ENCODE results near the gene SPINK5. TPM values are rescaled to one million over a fixed set of nuclear protein-coding genes. Genes with fewer than 3 reads are reported as not detected.
"Not testable (repeated sequence)": the region's sequence is repeated elsewhere in the genome, so short reads cannot be mapped to it uniquely, and the experiment has no call there.

The SPINK5 gene
- total and polyA plus RNA-seq, 2 experiments from 2014 or later, result 3.0 to 4.4 TPM

DNA sequence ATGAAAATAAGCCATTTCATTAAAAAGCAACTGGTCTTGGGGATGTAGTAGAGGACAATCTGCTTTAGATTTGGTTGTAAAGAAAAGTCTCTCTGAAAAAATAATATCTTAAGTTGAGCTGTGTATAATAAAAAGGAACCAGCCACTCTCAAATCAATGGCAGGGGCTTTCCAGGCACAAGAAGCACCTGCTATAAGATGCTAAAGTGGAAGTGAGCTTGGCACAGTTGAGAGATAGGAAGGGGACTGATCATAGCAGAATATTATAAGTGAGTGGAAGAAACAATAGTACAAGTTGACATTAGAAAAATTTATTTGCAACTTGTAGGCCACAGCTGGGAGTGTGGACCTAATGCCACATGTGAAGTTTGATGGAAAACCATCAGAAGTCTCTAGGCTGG, 28.1 kb upstream of the SPINK5 start:
- no peak overlapping the region for H3K4me3 ChIP-seq
- no peaks in the 10 kb centered on the region for H3K27me3 ChIP-seq
- no peak overlapping the region for H2AFZ ChIP-seq
- TF ChIP-seq, protein P1, sequence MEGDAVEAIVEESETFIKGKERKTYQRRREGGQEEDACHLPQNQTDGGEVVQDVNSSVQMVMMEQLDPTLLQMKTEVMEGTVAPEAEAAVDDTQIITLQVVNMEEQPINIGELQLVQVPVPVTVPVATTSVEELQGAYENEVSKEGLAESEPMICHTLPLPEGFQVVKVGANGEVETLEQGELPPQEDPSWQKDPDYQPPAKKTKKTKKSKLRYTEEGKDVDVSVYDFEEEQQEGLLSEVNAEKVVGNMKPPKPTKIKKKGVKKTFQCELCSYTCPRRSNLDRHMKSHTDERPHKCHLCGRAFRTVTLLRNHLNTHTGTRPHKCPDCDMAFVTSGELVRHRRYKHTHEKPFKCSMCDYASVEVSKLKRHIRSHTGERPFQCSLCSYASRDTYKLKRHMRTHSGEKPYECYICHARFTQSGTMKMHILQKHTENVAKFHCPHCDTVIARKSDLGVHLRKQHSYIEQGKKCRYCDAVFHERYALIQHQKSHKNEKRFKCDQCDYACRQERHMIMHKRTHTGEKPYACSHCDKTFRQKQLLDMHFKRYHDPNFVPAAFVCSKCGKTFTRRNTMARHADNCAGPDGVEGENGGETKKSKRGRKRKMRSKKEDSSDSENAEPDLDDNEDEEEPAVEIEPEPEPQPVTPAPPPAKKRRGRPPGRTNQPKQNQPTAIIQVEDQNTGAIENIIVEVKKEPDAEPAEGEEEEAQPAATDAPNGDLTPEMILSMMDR (IDR thresholded peaks at IDR 0.05; ENCODE audit: poor library complexity), result no peak
- TF ChIP-seq EZH2phosphoT487 (IDR thresholded peaks at IDR 0.05; ENCODE audit: low read depth, severe bottlenecking, unreplicated experiment) (no peak), EZH2 (IDR thresholded peaks at IDR 0.05; ENCODE audit: borderline replicate concordance) (no peak)
- no peaks in the 10 kb centered on the region for H4K20me1 ChIP-seq (ENCODE audit: insufficient read depth, poor library complexity, severe bottlenecking)
- no peaks in the 10 kb centered on the region for H3K9me2 ChIP-seq (replicated peaks; ENCODE audit: insufficient read depth)
- no peaks in the 10 kb centered on the region for H3K79me2 ChIP-seq
- no peak overlapping the region for H3K4me2 ChIP-seq
- no peaks in the 10 kb centered on the region for H3K9me3 ChIP-seq (ENCODE audit: low read depth)
- no peak overlapping the region for H3K27ac ChIP-seq
- DNase-seq (ENCODE audit: low spot score), result no peak
- no peaks in the 10 kb centered on the region for H3K36me3 ChIP-seq (replicated peaks; ENCODE audit: insufficient read depth, low read depth)
- H3K4me1 ChIP-seq (ENCODE audit: insufficient read depth), result no peaks in the 10 kb centered on the region

DNA sequence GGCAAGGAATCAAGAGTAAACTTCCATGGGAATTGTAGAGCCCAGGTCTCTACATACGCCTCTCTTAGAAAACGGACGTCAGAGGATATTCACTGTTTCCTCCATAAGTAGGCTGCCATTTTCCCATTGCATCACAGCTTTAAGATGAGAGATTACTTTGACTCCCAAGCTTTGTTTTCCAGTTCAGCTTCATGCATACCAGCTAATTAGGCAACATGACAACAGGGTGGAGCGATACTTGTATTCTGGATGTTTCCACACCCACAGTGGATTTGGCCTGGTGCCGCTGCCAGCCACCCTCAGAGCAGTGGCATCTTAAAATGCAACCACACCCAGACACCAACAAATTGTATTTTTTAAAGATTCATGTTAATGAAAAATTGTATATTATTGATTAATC, 20.9 kb upstream of the SPINK5 start:
- DNase-seq (ENCODE audit: low spot score), result no peak
- H3K9me3 ChIP-seq (ENCODE audit: low read depth), result no peaks in the 10 kb centered on the region
- H3K27me3 ChIP-seq, result no peaks in the 10 kb centered on the region
- no peak overlapping the region for H3K27ac ChIP-seq
- H3K9me2 ChIP-seq (replicated peaks; ENCODE audit: insufficient read depth), result no peaks in the 10 kb centered on the region
- no peak overlapping the region for H3K4me2 ChIP-seq
- no peaks in the 10 kb centered on the region for H4K20me1 ChIP-seq (ENCODE audit: insufficient read depth, poor library complexity, severe bottlenecking)
- TF ChIP-seq EZH2phosphoT487 (IDR thresholded peaks at IDR 0.05; ENCODE audit: low read depth, severe bottlenecking, unreplicated experiment), result no peak
- no peak for TF ChIP-seq EZH2 (IDR thresholded peaks at IDR 0.05; ENCODE audit: borderline replicate concordance)
- TF ChIP-seq, protein P1 (IDR thresholded peaks at IDR 0.05; ENCODE audit: poor library complexity), result no peak
- no peaks in the 10 kb centered on the region for H3K79me2 ChIP-seq
- H3K4me1 ChIP-seq (ENCODE audit: insufficient read depth), result no peaks in the 10 kb centered on the region
- WGBS (ENCODE audit: low lambda C conversion rate, missing lambda C conversion rate), result 91% methylated on average over 5 of the region's 5 CpGs
- no peaks in the 10 kb centered on the region for H3K36me3 ChIP-seq (replicated peaks; ENCODE audit: insufficient read depth, low read depth)
- H2AFZ ChIP-seq, result no peak overlapping the region
- H3K4me3 ChIP-seq, result no peak overlapping the region

DNA sequence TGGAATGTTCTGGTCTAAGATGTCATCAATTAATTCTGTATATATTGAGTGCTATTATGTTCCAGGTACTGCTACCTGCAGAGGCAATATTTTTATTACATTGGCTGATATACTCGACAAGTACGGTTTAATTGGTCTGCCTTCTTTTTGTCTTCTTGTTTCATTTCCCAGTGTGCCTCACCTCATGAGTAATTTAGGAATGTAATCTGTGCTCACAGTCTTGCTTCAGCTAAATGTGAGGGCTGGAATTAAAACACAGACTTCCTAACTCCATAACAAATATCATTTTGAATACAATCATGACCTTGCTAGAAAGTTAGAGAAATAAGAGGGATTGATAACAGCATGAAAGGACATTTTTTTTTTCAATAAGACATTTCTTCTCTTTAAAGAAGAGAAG, 20.1 kb upstream of the SPINK5 start:
- no peaks in the 10 kb centered on the region for H3K36me3 ChIP-seq (replicated peaks; ENCODE audit: insufficient read depth, low read depth)
- no peak overlapping the region for H3K4me3 ChIP-seq
- 94% methylated on average over 2 of the region's 2 CpGs for WGBS (ENCODE audit: low lambda C conversion rate, missing lambda C conversion rate)
- H3K79me2 ChIP-seq, result no peaks in the 10 kb centered on the region
- no peak overlapping the region for H3K27ac ChIP-seq
- H3K4me2 ChIP-seq, result no peak overlapping the region
- no peak overlapping the region for H2AFZ ChIP-seq
- H3K9me3 ChIP-seq (ENCODE audit: low read depth), result no peaks in the 10 kb centered on the region
- no peak for TF ChIP-seq EZH2 (IDR thresholded peaks at IDR 0.05; ENCODE audit: borderline replicate concordance)
- TF ChIP-seq EZH2phosphoT487 (IDR thresholded peaks at IDR 0.05; ENCODE audit: low read depth, severe bottlenecking, unreplicated experiment), result no peak
- TF ChIP-seq, protein P1 (IDR thresholded peaks at IDR 0.05; ENCODE audit: poor library complexity), result no peak
- no peak for DNase-seq (ENCODE audit: low spot score)
- no peaks in the 10 kb centered on the region for H3K9me2 ChIP-seq (replicated peaks; ENCODE audit: insufficient read depth)
- H3K27me3 ChIP-seq, result no peaks in the 10 kb centered on the region
- H4K20me1 ChIP-seq (ENCODE audit: insufficient read depth, poor library complexity, severe bottlenecking), result no peaks in the 10 kb centered on the region
- H3K4me1 ChIP-seq (ENCODE audit: insufficient read depth), result no peaks in the 10 kb centered on the region

DNA sequence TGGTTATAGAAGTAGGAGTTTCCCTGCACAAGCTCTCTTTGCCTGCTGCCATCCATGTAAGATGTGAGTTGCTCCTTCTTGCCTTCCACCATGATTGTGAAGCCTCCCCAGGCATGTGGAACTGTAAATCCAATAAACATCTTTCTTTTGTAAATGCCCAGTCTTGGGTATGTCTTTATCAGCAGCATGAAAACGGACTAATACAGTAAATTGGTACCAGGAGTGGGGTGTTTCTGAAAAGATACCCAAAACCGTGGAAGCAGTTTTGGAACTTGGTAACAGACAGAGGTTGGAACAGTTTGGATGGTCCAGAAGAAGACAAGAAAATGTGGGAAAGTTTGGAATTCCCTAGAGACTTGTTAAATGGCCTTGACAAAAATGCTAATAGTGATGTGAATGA, 8.6 kb upstream of the SPINK5 start:
- H3K27me3 ChIP-seq; H2AFZ ChIP-seq; DNase-seq (ENCODE audit: low spot score): not testable (repeated sequence)

More for the DNA sequence above, 8.6 kb upstream of the SPINK5 start:
- H3K4me2 ChIP-seq; H3K4me3 ChIP-seq; H3K9me2 ChIP-seq (replicated peaks; ENCODE audit: insufficient read depth); H4K20me1 ChIP-seq (ENCODE audit: insufficient read depth, poor library complexity, severe bottlenecking); H3K4me1 ChIP-seq (ENCODE audit: insufficient read depth); H3K27ac ChIP-seq; H3K79me2 ChIP-seq; H3K36me3 ChIP-seq (replicated peaks; ENCODE audit: insufficient read depth, low read depth): not testable (repeated sequence)
- peaks cover 14% of the 10 kb centered on the region for H3K9me3 ChIP-seq (ENCODE audit: low read depth)
- 87% methylated on average over 2 of the region's 2 CpGs for WGBS (ENCODE audit: low lambda C conversion rate, missing lambda C conversion rate)

All from hepatocyte (in vitro differentiated cells).